Calu3 (cell line): ENCODE data around the gene LGALS9. TPM values are rescaled to one million over a fixed set of nuclear protein-coding genes. Genes with fewer than 3 reads are reported as not detected.

Experiments used
- BruUV-seq: library from RNA; stranded (reverse); fragments of 400-500 nt; replicated peaks from 2 replicates; lab custom pipeline; 2021; lab: Mats Ljungman, UMichigan
- CTCF ChIA-PET: fragments of 300-600 bp; sonication (Branson Sonifier 250); formaldehyde crosslinking; loops from one replicate; lab custom pipeline; 2022; ENCODE audit warnings: antibody characterized with exemption; lab: Charles Lee
- DNase-seq: peaks from one replicate; pipeline ENCODE4 v3.0.0; 2022
- H3K27ac Mint-ChIP-seq: one replicate; pipeline ENCODE4 v1.8.0; 2022; ENCODE audit warnings: mixed read lengths; ENCODE audit not compliant: unreplicated experiment
- H3K27me3 Mint-ChIP-seq: one replicate; pipeline ENCODE4 v1.8.0; 2022; ENCODE audit warnings: mixed read lengths; ENCODE audit not compliant: unreplicated experiment
- H3K36me3 Mint-ChIP-seq: one replicate; pipeline ENCODE4 v1.8.0; 2022; ENCODE audit warnings: mild to moderate bottlenecking, moderate library complexity, mixed read lengths; ENCODE audit not compliant: insufficient read depth, unreplicated experiment
- H3K4me1 Mint-ChIP-seq: one replicate; pipeline ENCODE4 v1.8.0; 2022; ENCODE audit warnings: mild to moderate bottlenecking, low read depth, mixed read lengths; ENCODE audit not compliant: unreplicated experiment
- H3K4me3 Mint-ChIP-seq: one replicate; pipeline ENCODE4 v1.8.0; 2022; ENCODE audit warnings: mild to moderate bottlenecking, low read depth, moderate library complexity, mixed read lengths; ENCODE audit not compliant: unreplicated experiment
- H3K9me3 Mint-ChIP-seq: one replicate; pipeline ENCODE4 v1.8.0; 2022; ENCODE audit warnings: low read depth, mixed read lengths; ENCODE audit not compliant: unreplicated experiment
- CTCF ChIP-seq: fragments of 200-600 bp; IDR thresholded peaks from one replicate; pipeline ENCODE4 v1.8.0; 2022; ENCODE audit warnings: antibody characterized with exemption; ENCODE audit not compliant: unreplicated experiment
- intact Hi-C: fragments of 100-400 bp; cut with micrococcal nuclease; formaldehyde crosslinking; loops from one replicate; pipeline ENCODE4 v1.10.0; 2022; ENCODE audit not compliant: unreplicated experiment
- total RNA-seq: library from RNA; stranded (reverse); gene quantifications from 2 replicates; pipeline ENCODE4 v1.2.3, GENCODE V29; 2022

LGALS9 gene
- total RNA-seq, 1 experiment from 2014 or later: 93.1 TPM

GRCh38 chr17:27612160-27612770 is 18.7 kb upstream of the LGALS9 start:
- no peaks in the 10 kb centered on the region for H3K9me3 Mint-ChIP-seq
- intact Hi-C loops: no loop called here
- H3K4me1 Mint-ChIP-seq: no peaks in the 10 kb centered on the region
- no peaks in the 10 kb centered on the region for H3K27me3 Mint-ChIP-seq
- no peak for TF ChIP-seq CTCF
- H3K36me3 Mint-ChIP-seq: no peaks in the 10 kb centered on the region
- no TSS peak for BruUV-seq
- no peak overlapping the region for H3K27ac Mint-ChIP-seq
- CTCF ChIA-PET: no interaction called here
- H3K4me3 Mint-ChIP-seq: no peak overlapping the region
- no peak for DNase-seq

DNA sequence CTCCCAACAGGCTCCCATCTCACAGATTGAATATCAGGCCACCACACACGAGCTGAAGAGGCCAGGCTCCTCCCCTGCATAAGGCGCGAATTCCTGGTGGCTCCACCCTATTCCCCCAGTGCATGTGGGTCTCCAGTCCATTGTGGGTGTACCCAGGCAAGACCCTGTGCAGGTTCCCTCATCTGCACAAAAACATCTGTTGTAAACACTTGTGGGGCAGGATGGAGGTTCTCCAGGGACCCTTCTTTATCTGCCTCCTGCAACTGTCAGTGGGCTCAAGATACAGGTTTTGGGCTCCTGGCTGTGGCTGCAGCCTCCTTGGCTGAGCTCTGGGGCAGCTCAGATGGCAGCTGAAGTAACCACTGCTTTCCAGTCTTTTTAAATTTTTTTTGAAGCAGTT is 17.6 kb upstream of the LGALS9 start:
- intact Hi-C loops: no loop called here
- Mint-ChIP-seq H3K36me3 (no peaks in the 10 kb centered on the region), H3K9me3 (no peaks in the 10 kb centered on the region), H3K27me3 (no peaks in the 10 kb centered on the region), H3K4me3 (no peak overlapping the region), H3K4me1 (no peaks in the 10 kb centered on the region), H3K27ac (no peak overlapping the region)
- TF ChIP-seq CTCF: no peak
- no peak for DNase-seq
- no TSS peak for BruUV-seq
- CTCF ChIA-PET: no interaction called here

DNA sequence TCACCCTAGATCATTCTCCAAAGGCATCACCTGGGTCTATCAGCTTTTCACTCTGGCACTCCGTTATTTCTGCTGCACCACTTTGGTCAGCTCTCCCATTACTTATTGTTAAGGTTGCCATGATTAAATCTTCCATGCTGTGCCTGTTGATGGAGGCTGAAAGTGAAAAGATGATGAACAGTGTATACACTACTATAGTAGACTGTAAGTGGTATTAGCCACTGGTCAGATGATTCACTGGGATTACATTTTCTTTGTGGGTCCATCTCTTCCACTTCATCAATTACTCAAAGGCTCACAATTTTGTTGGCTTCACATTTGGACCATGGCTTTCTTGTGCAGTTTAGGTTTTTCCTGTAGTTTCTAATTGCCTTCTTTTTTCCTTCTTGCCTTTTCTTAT is 15.9 kb upstream of the LGALS9 start:
- BruUV-seq: no TSS peak
- no peak for TF ChIP-seq CTCF
- Mint-ChIP-seq H3K36me3 (no peaks in the 10 kb centered on the region), H3K4me1 (no peaks in the 10 kb centered on the region), H3K9me3 (no peaks in the 10 kb centered on the region), H3K4me3 (no peak overlapping the region), H3K27ac (no peak overlapping the region), H3K27me3 (no peaks in the 10 kb centered on the region)
- intact Hi-C loops: no loop called here
- no peak for DNase-seq
- CTCF ChIA-PET: no interaction called here

DNA sequence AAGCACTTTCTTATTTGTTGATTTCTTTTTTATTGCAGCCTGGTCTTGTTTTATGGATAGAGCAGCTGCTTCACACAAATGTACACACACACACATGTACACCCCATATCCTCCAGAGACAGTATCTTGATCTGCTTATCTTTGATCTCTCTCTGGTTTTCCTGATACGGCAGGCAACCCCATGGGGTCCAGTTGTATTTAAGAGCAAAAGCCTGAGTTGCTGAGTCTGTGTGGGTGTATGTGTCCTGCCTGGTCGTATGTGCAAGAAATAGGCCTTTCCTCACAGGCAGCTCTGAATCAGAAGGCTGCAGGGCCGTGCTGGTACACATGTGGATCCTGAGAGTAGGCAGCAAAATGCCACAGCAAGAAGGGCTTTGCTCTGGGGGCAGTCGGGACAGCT is 14.6 kb upstream of the LGALS9 start:
- no peak overlapping the region for H3K4me3 Mint-ChIP-seq
- TF ChIP-seq CTCF: no peak
- no peaks in the 10 kb centered on the region for H3K36me3 Mint-ChIP-seq
- intact Hi-C loops: no loop called here
- no peak overlapping the region for H3K27ac Mint-ChIP-seq
- H3K27me3 Mint-ChIP-seq: no peaks in the 10 kb centered on the region
- no peak for DNase-seq
- BruUV-seq: no TSS peak
- H3K9me3 Mint-ChIP-seq: no peaks in the 10 kb centered on the region
- CTCF ChIA-PET: no interaction called here
- no peaks in the 10 kb centered on the region for H3K4me1 Mint-ChIP-seq
